Sigmoid colon (tissue), 4 donors: ENCODE measurements around the gene TOM1.

Source experiments
- CTCF ChIP-seq, 4 experiments: fragments of 450-650 bp in 3 of 4; fragments of 200-600 bp in 1 of 4; IDR thresholded peaks; one replicate each; pipeline ENCODE4 v1.5.1; 2016 to 2019; ENCODE audit warnings: antibody characterized with exemption in 4 of 4, mild to moderate bottlenecking in 3 of 4, moderate library complexity in 2 of 4
- POLR2AphosphoS5 ChIP-seq, 4 donors: sonication (generic); formaldehyde crosslinking; IDR thresholded peaks; one replicate each; pipeline ENCODE4 v1.6.1; 2017; ENCODE audit warnings: antibody characterized with exemption in 4 of 4

GRCh38 chr22:35308480-35309021 is 8.9 kb downstream of the TOM1 start:
- TF ChIP-seq CTCF (IDR thresholded peaks at IDR 0.05), result no peak
- no peak for TF ChIP-seq POLR2AphosphoS5 (IDR thresholded peaks at IDR 0.05)
